NCI-H526 (cell line): ENCODE results near the gene FLNA.
A peak's percentile ranks its signal among the peaks of the same experiment; 100 is the strongest.
"Not testable (repeated sequence)": the region's sequence is repeated elsewhere in the genome, so short reads cannot be mapped to it uniquely, and the experiment has no call there.

Experiments used
- DNase-seq, 2 experiments: peaks; one replicate each; lab custom pipeline; 2025; lab: John Stamatoyannopoulos, UW

FLNA gene

GRCh38 chrX:154308108-154308946 lies 66.1 kb downstream of the FLNA start:
- DNase-seq = peak; percentile 42 to 66

- no peak for DNase-seq
Observed at GRCh38 chrX:154307202-154307601, 67.2 kb downstream of the FLNA start.

- DNase-seq = no peak
Observed at GRCh38 chrX:154305541-154306205, 68.8 kb downstream of the FLNA start.

- no peak for DNase-seq
Observed at GRCh38 chrX:154304846-154305245, 69.6 kb downstream of the FLNA start.

GRCh38 chrX:154303476-154303875 lies 71.0 kb downstream of the FLNA start:
- no peak for DNase-seq

GRCh38 chrX:154302998-154303397 lies 71.4 kb downstream of the FLNA start:
- DNase-seq = not testable (repeated sequence)

GRCh38 chrX:154300816-154301215 lies 73.6 kb downstream of the FLNA start:
- DNase-seq = no peak
